Activated naive CD4-positive, alpha-beta T cell treated with anti-CD3 and anti-CD28 coated beads, Interleukin-2, amount 50 U/mL, for 72 hours (primary cell): Measurements from ENCODE around the gene GPR15LG. TPM values are rescaled to one million over a fixed set of nuclear protein-coding genes. Genes with fewer than 3 reads are reported as not detected.

Source experiments
- ATAC-seq, 2 donors: fragments of 150-1000 bp; cut with Tn5 transposase; 2 replicates each; pipeline ENCODE4 v1.10.0; 2021; ENCODE audit warnings: mild to moderate bottlenecking in 2 of 2, moderate library complexity in 2 of 2
- DNase-seq, 2 donors: peaks; one replicate each; pipeline ENCODE4 v3.0.0; 2021 to 2022; ENCODE audit warnings: low spot score in 2 of 2
- H3K27ac Mint-ChIP-seq, 2 donors: one replicate each; pipeline ENCODE4 v1.8.0; 2022; ENCODE audit warnings: mild to moderate bottlenecking in 2 of 2, mixed read lengths in 2 of 2
- H3K36me3 Mint-ChIP-seq, 2 donors: one replicate each; pipeline ENCODE4 v1.8.0; 2022; ENCODE audit warnings: mixed read lengths in 2 of 2
- H3K9me3 Mint-ChIP-seq, 2 donors: one replicate each; pipeline ENCODE4 v1.8.0; 2022; ENCODE audit warnings: mixed read lengths in 2 of 2
- total RNA-seq, 2 donors: library from RNA; stranded (reverse); gene quantifications; one replicate each; pipeline ENCODE4 v1.2.3, GENCODE V29; 2022

Gene GPR15LG
- total RNA-seq, 2 donors from 2014 or later = not detected

GRCh38 chr10:84217746-84218145 is 44.1 kb downstream of the GPR15LG start:
- Mint-ChIP-seq H3K36me3 (peaks cover 5 to 6% of the 10 kb centered on the region in 2 donors), H3K9me3 (peaks cover 6% of the 10 kb centered on the region in 2 donors)
- no peak for ATAC-seq

GRCh38 chr10:84221916-84222315 is 48.3 kb downstream of the GPR15LG start:
- H3K9me3 Mint-ChIP-seq = peaks cover 6% of the 10 kb centered on the region in 2 donors
- H3K36me3 Mint-ChIP-seq = peaks cover 5 to 6% of the 10 kb centered on the region in 2 donors
- no peak for ATAC-seq
- no peak for DNase-seq
- H3K27ac Mint-ChIP-seq = no peak overlapping the region

More at GRCh38 chr10:84217746-84218145, 44.1 kb downstream of the GPR15LG start:
- no peak for DNase-seq
- H3K27ac Mint-ChIP-seq = no peak overlapping the region

GRCh38 chr10:84224411-84225028 is 50.9 kb downstream of the GPR15LG start:
- Mint-ChIP-seq H3K9me3 (peaks cover 1 to 2% of the 10 kb centered on the region in 2 donors), H3K27ac (no peak overlapping the region), H3K36me3 (peaks cover under 1% of the 10 kb centered on the region in 2 donors)
- ATAC-seq (no peak), DNase-seq (no peak)

- no peak for ATAC-seq
- Mint-ChIP-seq H3K36me3 (no peaks in the 10 kb centered on the region), H3K9me3 (no peaks in the 10 kb centered on the region)
These were observed 52.0 kb downstream of the GPR15LG start, which contains the start of gene LRIT2 for GRCh38 chr10:84225427-84226173. Gene LRIT2 (minus strand): TSS chr10:84225544. CDS start chr10:84225520, 24 bp downstream.

GRCh38 chr10:84226616-84227015 is 53.0 kb downstream of the GPR15LG start:
- Mint-ChIP-seq H3K36me3 (no peaks in the 10 kb centered on the region), H3K9me3 (no peaks in the 10 kb centered on the region), H3K27ac (no peak overlapping the region)
- ATAC-seq = no peak
- DNase-seq = no peak

More at GRCh38 chr10:84225427-84226173, 52.0 kb downstream of the GPR15LG start, which contains the start of gene LRIT2:
- H3K27ac Mint-ChIP-seq = no peak within 1 kb of the TSS
- no peak for DNase-seq

GRCh38 chr10:84227810-84228209 is 54.2 kb downstream of the GPR15LG start:
- DNase-seq = no peak
- no peak for ATAC-seq
- H3K36me3 Mint-ChIP-seq = no peaks in the 10 kb centered on the region
- no peak overlapping the region for H3K27ac Mint-ChIP-seq
- no peaks in the 10 kb centered on the region for H3K9me3 Mint-ChIP-seq

- H3K27ac Mint-ChIP-seq = no peak overlapping the region
- ATAC-seq (no peak), DNase-seq (no peak)
- no peaks in the 10 kb centered on the region for H3K9me3 Mint-ChIP-seq
- H3K36me3 Mint-ChIP-seq = no peaks in the 10 kb centered on the region
These were observed 56.8 kb downstream of the GPR15LG start for GRCh38 chr10:84230359-84230758.

GRCh38 chr10:84232376-84232775 is 58.8 kb downstream of the GPR15LG start:
- no peaks in the 10 kb centered on the region for H3K9me3 Mint-ChIP-seq
- no peak overlapping the region for H3K27ac Mint-ChIP-seq
- DNase-seq (no peak), ATAC-seq (no peak)
- no peaks in the 10 kb centered on the region for H3K36me3 Mint-ChIP-seq

- Mint-ChIP-seq H3K36me3 (no peaks in the 10 kb centered on the region), H3K27ac (no peak overlapping the region), H3K9me3 (no peaks in the 10 kb centered on the region)
- no peak for ATAC-seq
- no peak for DNase-seq
These were observed 60.3 kb downstream of the GPR15LG start for GRCh38 chr10:84233940-84234339.

- Mint-ChIP-seq H3K27ac (no peak overlapping the region), H3K36me3 (no peaks in the 10 kb centered on the region), H3K9me3 (no peaks in the 10 kb centered on the region)
- DNase-seq (no peak), ATAC-seq (no peak)
These were observed 60.9 kb downstream of the GPR15LG start for GRCh38 chr10:84234479-84234878.

Other genes starting within 250 kb of the GPR15LG start
- gene GHITM, start 34.3 kb upstream of the GPR15LG start, total RNA-seq = 100 to 1,000 TPM; 169 to 227 TPM
- 1 to 10 TPM in 1 of 2 donors, under 1 TPM in 1; 0.64 to 1.1 TPM for gene CDHR1, start 20.7 kb downstream of the GPR15LG start, total RNA-seq
- not detected for gene LRIT2, start 51.7 kb downstream of the GPR15LG start, total RNA-seq
- gene LRIT1, start 67.7 kb downstream of the GPR15LG start, total RNA-seq = not detected
- not detected for gene RGR, start 71.3 kb downstream of the GPR15LG start, total RNA-seq
- 10 to 100 TPM; 73.1 to 74.1 TPM for gene CCSER2, start 154.8 kb downstream of the GPR15LG start, total RNA-seq